NCI-H446 treated with DMSO at 0.1 percent for 48 hours (cell line): ENCODE results near the gene LRRC57.

Experiments
- DNase-seq: peaks from one replicate; lab custom pipeline; 2025; lab: John Stamatoyannopoulos, UW

LRRC57 gene

DNA sequence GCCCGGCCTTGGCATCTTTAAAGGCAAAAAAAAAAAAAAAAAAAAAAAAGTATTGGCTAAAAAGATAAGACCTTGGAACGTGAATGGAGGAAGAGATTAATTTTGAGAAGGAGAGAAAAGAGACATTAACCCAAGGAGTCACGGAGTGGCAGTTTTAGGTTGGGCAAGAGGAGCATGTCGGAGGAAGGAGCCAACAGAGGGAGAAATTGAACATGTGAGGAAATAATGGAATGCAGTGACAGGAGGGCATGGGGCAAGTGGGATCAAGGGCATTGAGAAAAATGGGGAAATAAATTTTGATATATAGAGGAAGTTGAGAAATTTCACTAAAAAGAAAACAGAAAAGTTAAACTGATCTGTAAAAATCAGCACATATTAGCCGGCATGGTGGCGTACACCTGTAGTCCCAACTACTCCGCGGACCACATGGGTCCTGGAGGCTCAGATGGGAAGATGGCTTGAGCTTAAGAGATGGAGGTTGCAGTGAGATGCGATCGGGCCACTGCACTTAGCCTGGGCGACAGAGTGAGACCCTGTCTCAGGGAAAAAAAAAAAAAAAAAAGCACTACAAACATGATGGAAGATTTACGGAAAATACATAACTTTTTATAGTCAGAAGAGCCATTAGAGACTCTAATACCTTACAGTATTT, 1.3 kb upstream of the LRRC57 start:
- DNase-seq, result no peak

DNA sequence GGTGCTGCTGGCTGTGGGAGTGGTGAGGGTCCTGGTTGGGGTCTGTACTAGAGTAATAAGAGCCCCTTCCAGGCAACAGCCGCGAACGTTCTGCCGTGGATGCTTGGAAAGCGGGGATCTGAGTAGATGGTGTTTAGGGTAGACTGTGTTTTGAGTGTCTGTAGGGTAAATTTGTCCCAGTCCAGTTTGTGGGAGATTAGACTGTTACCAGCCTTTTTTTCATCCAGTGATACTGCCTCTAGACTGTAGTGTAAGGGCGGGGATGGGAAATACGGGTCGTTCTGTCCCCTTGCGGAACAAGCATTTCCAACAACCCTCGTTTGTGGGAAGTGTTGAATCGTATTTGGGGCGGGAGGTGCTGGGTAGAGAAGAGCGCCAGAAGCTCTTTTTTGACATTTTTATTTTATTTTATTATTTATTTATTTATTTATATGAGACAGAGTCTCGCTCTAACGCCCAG, 469 bp upstream of the LRRC57 start:
- DNase-seq, result no peak

GRCh38 chr15:42547918-42548248, 710 bp downstream of the LRRC57 start:
- DNase-seq, result no peak

GRCh38 chr15:42544853-42545629, 3.6 kb downstream of the LRRC57 start:
- DNase-seq, result no peak

DNA sequence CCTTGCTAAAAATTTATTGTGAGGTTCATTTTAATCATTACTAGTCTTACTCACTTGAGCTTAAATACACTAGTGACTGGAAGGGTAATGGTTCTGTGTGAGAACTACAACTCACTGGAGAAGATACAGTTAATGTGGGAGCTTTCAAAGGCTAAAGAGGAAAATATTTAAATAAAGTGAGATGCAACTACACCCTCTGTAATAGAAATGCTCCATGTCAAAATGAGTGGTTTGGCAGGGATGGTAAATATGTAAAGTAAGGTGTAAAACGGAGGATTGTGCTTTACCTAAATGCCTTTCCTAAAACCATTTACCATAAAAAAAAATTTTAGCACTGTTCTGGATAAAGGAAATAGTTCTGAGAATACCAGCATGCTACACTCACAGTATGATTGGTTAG, 15.3 kb downstream of the LRRC57 start:
- DNase-seq, result no peak

- no peak for DNase-seq
Measured at GRCh38 chr15:42528970-42529369, 19.6 kb downstream of the LRRC57 start.

- no peak for DNase-seq
Measured at GRCh38 chr15:42523331-42523730, 25.3 kb downstream of the LRRC57 start.

- no peak for DNase-seq
Measured at GRCh38 chr15:42511007-42511391, 37.6 kb downstream of the LRRC57 start.

DNA sequence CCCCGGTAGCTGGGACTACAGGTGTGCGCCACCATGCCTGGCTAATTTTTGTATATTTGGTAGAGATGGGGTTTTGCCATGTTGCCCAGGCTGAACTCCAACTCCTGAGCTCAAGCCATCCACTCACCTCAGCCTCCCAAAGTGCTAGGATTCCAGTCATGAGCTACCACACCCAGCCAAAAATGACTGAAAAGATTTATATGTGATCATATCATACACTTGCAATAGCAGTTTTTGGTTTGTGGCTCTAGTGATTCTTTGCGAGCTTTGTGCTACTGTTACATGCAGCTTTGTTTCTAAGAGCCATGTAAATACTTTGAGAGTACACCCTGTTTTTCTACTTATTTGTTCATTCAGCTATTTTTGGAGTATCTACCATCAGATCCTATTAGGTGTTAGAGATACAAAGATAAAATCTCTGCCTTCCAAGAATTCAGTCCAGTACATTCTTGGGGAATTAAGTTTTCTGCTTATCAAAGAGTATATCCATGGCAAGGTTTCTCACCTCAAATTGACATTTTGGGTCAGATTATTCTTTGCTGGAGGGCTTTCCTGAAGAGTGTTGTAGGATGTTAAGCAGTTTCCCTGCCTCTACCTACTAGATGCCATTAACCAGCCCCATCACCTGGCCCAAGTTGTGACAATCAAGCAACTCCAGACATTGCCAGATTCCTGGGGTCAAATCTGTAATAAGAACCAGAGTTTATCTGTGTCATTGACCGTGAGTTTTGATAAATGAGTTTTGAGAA, 38.2 kb downstream of the LRRC57 start:
- no peak for DNase-seq

DNA sequence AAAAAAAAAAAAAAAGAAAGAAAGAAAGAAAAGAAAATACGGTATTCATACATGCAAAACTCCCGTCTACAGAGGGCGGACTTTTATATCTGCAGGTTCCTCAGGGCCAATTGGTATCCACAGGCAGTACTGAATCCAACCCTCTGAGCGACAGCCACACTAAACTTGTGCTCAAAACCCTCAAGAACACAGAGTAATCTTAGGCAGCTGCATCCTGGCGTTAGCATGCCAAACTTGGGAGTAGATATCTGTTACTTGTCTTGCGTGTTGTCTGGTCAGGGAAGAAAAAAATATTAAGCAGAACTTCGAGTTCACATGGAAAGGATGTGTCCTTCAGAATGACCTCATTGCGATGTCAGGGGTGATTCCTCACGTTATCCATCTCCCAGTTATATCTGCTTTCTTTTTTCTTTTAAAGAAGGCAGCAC, 40.3 kb downstream of the LRRC57 start:
- no peak for DNase-seq

GRCh38 chr15:42507514-42507913, 41.1 kb downstream of the LRRC57 start:
- DNase-seq, result no peak

DNA sequence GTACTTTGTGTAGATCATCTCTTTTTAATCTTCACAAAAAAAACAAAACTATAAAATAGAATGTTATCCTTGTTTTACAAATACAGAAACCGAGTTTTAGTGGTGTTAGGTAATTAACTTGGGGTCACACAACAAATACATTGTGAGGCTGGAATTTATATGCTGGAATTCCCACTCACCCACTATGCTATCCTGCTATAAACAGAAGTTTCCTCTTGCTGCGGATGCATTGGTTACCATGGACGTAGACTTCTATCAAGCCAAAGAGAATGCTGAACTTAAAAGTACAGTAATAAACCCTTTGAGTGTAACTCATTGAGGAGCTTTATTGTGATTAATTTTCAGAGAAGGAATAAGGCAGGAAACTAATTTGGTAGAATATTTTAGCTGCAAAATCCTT, 44.0 kb downstream of the LRRC57 start:
- DNase-seq, result no peak

- DNase-seq, result no peak
Measured at GRCh38 chr15:42503825-42504224, 44.8 kb downstream of the LRRC57 start.

DNA sequence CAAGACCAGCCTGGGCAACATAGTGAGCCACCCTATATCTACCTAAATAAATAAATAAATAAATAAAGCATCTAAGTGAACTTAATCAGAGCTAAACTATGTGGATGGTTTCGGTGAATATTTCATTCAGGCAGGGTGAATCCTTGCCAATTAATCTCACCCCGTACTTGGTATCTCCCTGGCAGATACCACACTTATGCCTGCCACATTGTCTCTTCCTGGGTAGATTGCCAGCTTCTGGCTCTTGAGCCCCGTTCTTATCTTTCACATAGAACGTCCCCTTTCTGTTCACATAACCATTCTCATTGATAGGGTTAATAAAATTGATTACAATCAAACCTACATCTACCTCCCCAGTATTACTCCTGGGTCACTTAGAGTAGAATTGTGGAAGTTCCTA, 46.1 kb downstream of the LRRC57 start:
- no peak for DNase-seq

GRCh38 chr15:42499858-42500609, 48.6 kb downstream of the LRRC57 start:
- DNase-seq, result no peak

DNA sequence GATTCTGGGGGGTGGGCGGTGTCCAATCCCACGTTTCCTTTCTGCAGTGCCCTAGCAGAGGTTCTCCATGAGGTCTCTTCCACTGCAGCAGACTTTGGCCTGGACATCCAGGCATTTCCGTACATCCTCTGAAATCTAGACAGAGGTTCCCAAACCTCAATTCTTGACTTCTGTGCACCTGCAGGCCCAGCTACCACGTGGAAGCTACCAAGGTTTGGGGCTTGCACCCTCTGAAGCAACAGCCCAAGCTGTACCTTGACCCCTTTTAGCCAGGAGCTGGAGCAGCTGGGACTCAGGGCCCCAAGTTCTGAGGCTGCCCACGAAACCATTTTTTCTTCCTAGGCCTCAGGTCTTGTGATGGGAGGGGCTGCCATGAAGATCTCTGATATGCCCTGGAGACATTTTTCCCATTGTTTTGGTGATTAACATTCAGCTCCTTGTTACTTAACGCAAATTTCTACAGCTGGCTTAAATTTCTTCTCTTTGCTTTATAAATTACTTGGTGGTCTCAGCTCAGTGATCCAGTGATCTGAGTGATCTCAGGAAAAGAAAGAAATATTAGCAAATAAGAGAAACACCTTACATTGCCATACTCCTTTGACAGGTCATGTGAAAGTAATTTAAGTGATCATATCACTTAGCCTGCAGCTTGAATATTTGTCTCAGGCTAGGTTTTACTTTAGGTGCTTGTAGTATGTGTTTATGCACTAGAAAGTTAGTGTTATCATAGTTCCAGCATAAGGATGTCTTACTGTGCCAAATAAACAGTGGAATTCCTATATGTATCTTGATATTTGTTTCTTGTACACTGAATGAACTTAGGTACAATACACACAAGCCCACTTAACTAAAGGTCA, 50.2 kb downstream of the LRRC57 start:
- no peak for DNase-seq

DNA sequence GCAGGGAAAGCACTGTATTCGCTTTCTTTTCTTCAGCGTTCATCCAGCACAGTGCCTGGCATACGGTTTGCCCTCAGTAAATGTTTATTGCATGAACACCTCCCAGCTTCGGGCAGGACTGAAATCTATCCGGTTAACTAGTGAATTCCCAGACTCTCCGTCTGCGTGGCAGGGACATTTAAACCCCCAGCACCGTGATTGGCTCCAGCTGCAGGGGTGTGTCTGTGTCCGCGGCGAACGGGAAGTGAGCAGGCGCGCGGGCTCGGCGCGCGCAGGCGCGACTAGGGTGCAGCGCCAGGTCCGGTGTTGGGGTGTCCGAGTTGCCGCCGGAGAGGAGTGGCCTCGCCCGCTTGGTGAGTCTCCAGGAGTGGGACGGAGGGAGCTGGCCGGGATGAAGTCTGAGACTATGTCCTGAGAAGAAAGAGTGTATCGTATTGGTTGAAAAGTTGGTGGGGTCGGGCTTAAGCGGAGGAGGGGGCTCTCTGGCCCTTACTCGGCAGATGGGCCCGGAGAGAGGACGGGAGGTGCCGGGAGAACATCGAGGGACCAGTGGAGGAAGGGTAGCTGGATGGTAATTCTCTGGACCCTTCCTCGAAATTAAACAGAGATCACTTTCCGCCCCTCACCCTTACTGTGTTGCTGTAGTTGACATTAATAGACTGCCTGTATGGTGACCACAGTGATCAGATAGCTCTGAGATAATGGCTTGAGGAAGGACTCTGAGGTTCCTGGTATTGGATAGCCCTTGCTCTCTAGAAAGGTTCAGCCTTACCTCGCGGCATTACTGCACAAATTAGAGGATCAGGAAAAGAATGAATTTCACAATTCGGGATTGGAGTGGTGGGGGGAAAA, 53.0 kb downstream of the LRRC57 start, which contains the start of gene SNAP23:
Gene SNAP23 (plus strand): TSS at position 274 of the 852 bp plus-strand sequence. CDS start 16,213 bp downstream, outside the sequence.
- peak; percentile 30 for DNase-seq

DNA sequence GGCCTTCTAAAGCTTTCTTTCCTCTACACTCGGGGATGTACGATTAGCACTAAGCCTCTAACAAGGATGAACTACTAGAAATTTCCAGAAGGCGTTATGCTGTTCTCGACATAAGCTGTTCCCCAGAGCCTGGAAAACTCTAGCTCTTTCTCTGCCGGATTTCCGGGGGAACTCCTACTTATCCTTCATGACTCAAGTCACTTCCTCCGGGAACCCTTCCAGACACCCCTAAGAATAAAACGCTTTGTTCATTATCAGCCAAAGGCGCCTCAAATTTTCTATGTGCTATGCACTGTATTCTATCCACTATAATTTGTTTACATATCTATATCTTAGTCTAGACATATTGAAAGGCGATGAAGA, 53.6 kb downstream of the LRRC57 start:
- DNase-seq, result no peak

GRCh38 chr15:42493679-42494078, 54.9 kb downstream of the LRRC57 start:
- DNase-seq, result no peak

- no peak for DNase-seq
Measured at GRCh38 chr15:42491539-42492225, 56.9 kb downstream of the LRRC57 start.
